ENCODE results near the gene PRUNE1.

GRCh38 chr1:151056149-151056548 lies 47.9 kb downstream of the PRUNE1 start:
- TF ChIP-seq, protein P1, sequence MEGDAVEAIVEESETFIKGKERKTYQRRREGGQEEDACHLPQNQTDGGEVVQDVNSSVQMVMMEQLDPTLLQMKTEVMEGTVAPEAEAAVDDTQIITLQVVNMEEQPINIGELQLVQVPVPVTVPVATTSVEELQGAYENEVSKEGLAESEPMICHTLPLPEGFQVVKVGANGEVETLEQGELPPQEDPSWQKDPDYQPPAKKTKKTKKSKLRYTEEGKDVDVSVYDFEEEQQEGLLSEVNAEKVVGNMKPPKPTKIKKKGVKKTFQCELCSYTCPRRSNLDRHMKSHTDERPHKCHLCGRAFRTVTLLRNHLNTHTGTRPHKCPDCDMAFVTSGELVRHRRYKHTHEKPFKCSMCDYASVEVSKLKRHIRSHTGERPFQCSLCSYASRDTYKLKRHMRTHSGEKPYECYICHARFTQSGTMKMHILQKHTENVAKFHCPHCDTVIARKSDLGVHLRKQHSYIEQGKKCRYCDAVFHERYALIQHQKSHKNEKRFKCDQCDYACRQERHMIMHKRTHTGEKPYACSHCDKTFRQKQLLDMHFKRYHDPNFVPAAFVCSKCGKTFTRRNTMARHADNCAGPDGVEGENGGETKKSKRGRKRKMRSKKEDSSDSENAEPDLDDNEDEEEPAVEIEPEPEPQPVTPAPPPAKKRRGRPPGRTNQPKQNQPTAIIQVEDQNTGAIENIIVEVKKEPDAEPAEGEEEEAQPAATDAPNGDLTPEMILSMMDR (IDR thresholded peaks at IDR 0.05; ENCODE audit: insufficient read depth, low read length, poor library complexity, severe bottlenecking) = no peak
- TF ChIP-seq EZH2phosphoT487 (conservative IDR thresholded peaks at IDR 0.05; ENCODE audit: low read length) = no peak

Data from SU-DHL-6 (cell line).